Endothelial cell (in vitro differentiated cells): ENCODE results near the gene EXOC6. TPM values are rescaled to one million over a fixed set of nuclear protein-coding genes. Genes with fewer than 3 reads are reported as not detected.

Experiments
- DNase-seq: peaks from one replicate; pipeline ENCODE4 v3.0.0; 2021; ENCODE audit warnings: low spot score
- H3K27ac Mint-ChIP-seq: one replicate; pipeline ENCODE4 v1.8.0; 2021; ENCODE audit warnings: mixed read lengths, inconsistent platforms; ENCODE audit not compliant: unreplicated experiment
- H3K27me3 Mint-ChIP-seq: one replicate; pipeline ENCODE4 v1.8.0; 2021; ENCODE audit warnings: mild to moderate bottlenecking, moderate library complexity, mixed read lengths, inconsistent platforms; ENCODE audit not compliant: unreplicated experiment
- H3K36me3 Mint-ChIP-seq: one replicate; pipeline ENCODE4 v1.8.0; 2021; ENCODE audit warnings: mild to moderate bottlenecking, low read depth, mixed read lengths, inconsistent platforms; ENCODE audit not compliant: unreplicated experiment
- H3K4me1 Mint-ChIP-seq: one replicate; pipeline ENCODE4 v1.8.0; 2021; ENCODE audit warnings: mild to moderate bottlenecking, mixed read lengths, inconsistent platforms; ENCODE audit not compliant: unreplicated experiment
- H3K4me3 Mint-ChIP-seq: one replicate; pipeline ENCODE4 v1.8.0; 2021; ENCODE audit warnings: mild to moderate bottlenecking, mixed read lengths, inconsistent platforms; ENCODE audit not compliant: unreplicated experiment
- H3K9me3 Mint-ChIP-seq: one replicate; pipeline ENCODE4 v1.8.0; 2021; ENCODE audit warnings: mixed read lengths, inconsistent platforms; ENCODE audit not compliant: unreplicated experiment
- total RNA-seq: library from RNA; stranded (reverse); fragmentation: NEBNext Ultra II Directional; extraction: Animal tissue kit (Norgen Biotek cat#: 25700); gene quantifications from one replicate; pipeline ENCODE4 v1.2.1, GENCODE V29; 2021; ENCODE audit not compliant: unreplicated experiment
- TF ChIP-seq, protein P1 (sequence below): fragments of 200-600 bp; sonication (generic); IDR thresholded peaks from one replicate; pipeline ENCODE4 v1.5.0; 2021; ENCODE audit warnings: antibody characterized with exemption; ENCODE audit not compliant: unreplicated experiment

EXOC6 gene
- total RNA-seq, 1 donor from 2014 or later = 28.5 TPM

DNA sequence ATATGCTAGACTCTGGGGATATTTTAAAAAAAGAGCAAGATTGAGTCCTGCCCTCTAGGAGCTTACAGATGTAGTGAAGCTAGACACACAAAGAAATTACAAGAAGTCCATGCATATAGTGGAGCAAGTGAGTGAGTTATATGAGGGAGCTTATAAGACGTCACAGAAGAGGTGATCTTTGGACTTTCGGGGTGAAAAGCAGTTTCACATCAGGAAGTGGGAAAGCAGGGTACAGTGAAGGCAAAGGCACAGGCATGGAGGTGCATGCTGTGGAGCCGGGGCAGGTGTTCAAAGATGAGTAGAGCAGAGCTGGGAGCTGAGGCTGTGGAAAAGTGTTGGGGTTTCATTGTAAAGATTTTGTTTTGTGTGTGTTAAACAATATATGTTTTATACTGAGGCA lies 38.5 kb upstream of the EXOC6 start:
- no peak overlapping the region for H3K4me3 Mint-ChIP-seq
- peaks cover 7% of the 10 kb centered on the region for H3K36me3 Mint-ChIP-seq
- no peaks in the 10 kb centered on the region for H3K9me3 Mint-ChIP-seq
- DNase-seq = no peak
- H3K27ac Mint-ChIP-seq = no peak overlapping the region
- peaks cover 17% of the 10 kb centered on the region for H3K4me1 Mint-ChIP-seq
- TF ChIP-seq, protein P1, sequence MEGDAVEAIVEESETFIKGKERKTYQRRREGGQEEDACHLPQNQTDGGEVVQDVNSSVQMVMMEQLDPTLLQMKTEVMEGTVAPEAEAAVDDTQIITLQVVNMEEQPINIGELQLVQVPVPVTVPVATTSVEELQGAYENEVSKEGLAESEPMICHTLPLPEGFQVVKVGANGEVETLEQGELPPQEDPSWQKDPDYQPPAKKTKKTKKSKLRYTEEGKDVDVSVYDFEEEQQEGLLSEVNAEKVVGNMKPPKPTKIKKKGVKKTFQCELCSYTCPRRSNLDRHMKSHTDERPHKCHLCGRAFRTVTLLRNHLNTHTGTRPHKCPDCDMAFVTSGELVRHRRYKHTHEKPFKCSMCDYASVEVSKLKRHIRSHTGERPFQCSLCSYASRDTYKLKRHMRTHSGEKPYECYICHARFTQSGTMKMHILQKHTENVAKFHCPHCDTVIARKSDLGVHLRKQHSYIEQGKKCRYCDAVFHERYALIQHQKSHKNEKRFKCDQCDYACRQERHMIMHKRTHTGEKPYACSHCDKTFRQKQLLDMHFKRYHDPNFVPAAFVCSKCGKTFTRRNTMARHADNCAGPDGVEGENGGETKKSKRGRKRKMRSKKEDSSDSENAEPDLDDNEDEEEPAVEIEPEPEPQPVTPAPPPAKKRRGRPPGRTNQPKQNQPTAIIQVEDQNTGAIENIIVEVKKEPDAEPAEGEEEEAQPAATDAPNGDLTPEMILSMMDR = no peak
- peaks cover 2% of the 10 kb centered on the region for H3K27me3 Mint-ChIP-seq

DNA sequence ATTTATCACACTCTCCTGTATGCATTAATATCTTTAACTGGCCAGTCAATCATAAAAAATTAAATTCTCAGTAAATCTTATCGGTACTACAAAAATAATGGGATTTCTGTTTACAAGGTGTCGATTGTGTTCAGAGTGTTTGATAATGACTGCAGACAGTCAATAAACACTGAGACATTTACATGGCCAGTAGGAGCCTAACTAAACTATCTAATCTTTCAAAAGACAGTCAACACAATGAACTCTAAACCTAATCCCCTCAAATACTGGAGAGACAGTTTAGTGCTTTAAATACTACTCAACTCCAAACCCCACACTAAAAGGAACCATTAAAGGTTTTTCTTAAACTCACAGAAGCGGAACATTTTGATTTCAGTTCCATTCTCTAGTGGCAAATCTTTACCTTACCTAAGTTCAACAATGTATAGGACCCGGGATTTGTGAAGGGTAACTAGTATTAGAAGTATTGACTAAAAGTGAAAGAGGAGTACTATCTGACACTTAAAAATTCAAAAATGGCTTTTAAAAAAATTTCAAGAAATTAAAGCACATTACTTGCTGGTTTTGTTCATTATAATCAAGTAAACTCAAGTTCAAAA lies 37.3 kb upstream of the EXOC6 start:
- Mint-ChIP-seq H3K36me3 (peaks cover 7% of the 10 kb centered on the region), H3K27me3 (peaks cover 3% of the 10 kb centered on the region), H3K27ac (no peak overlapping the region), H3K4me1 (peaks cover 24% of the 10 kb centered on the region), H3K9me3 (no peaks in the 10 kb centered on the region), H3K4me3 (no peak overlapping the region)
- TF ChIP-seq, protein P1 = no peak
- DNase-seq = no peak

DNA sequence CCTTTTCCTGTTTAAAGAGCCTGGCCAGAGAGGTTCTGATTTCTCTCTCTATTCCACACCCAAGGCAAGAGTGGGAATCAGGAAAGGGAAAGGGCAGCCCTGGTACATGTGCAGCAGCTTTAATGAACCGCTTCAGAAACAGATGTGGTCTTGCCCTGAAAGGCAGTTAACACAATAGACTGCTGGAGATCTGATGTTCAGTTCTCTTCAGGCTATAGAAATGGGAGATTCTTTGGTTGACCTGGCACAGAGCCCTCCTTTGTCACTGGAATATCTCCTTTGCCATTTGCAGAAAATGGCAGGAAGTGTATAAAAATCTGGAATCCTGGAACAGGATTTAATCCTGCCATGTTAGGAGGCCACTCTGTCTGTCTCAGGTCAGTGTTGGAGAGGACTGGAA lies 36.3 kb upstream of the EXOC6 start:
- H3K27ac Mint-ChIP-seq = no peak overlapping the region
- no peaks in the 10 kb centered on the region for H3K9me3 Mint-ChIP-seq
- H3K4me1 Mint-ChIP-seq = peaks cover 28% of the 10 kb centered on the region
- H3K4me3 Mint-ChIP-seq = no peak overlapping the region
- H3K27me3 Mint-ChIP-seq = peaks cover 5% of the 10 kb centered on the region
- peaks cover 7% of the 10 kb centered on the region for H3K36me3 Mint-ChIP-seq
- no peak for DNase-seq
- TF ChIP-seq, protein P1 = no peak

DNA sequence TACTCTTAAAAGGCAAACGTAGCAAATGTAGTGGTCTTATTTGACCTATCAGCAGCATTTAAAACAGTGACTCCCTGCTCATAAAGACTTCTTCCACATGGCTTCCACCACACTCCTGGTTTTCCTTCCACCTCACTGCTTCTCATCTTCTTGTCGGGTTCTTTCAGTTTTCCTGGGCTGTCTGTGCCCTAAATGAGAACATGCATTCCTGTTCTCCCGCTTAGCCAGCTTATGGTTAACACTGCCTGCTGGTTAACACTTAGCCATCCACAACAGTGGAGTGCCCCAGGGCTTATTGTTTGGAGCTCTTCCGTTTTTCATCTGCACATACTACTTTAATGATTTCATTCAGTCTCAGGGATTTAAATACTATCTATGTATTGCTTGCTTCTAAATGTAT lies 34.3 kb upstream of the EXOC6 start:
- Mint-ChIP-seq H3K27ac (no peak overlapping the region), H3K36me3 (peaks cover 4% of the 10 kb centered on the region), H3K9me3 (no peaks in the 10 kb centered on the region), H3K4me3 (no peak overlapping the region), H3K4me1 (peaks cover 30% of the 10 kb centered on the region), H3K27me3 (peaks cover 7% of the 10 kb centered on the region)
- no peak for DNase-seq
- TF ChIP-seq, protein P1 = no peak

DNA sequence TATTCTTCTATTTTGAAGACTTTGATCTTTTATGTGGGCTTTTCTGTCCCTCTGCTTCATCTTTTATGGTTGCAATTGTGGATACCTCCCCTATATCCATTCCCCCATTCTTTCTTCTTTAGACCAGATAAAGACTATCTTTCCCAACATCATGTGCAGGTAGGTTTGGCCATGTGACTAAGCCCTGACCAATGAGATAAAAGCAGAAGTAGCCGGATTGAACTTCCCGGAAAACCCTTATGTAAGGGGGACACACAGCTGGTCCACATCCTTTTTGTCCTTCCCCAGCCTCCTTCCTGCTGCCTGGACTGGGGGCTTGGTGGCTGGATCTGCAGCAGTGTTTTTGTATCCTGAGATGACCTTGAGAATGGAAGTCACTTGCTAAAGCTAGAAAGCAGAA lies 33.5 kb upstream of the EXOC6 start:
- no peaks in the 10 kb centered on the region for H3K9me3 Mint-ChIP-seq
- TF ChIP-seq, protein P1 = no peak
- H3K4me3 Mint-ChIP-seq = no peak overlapping the region
- DNase-seq = no peak
- peaks cover 2% of the 10 kb centered on the region for H3K36me3 Mint-ChIP-seq
- peaks cover 29% of the 10 kb centered on the region for H3K4me1 Mint-ChIP-seq
- H3K27ac Mint-ChIP-seq = no peak overlapping the region
- H3K27me3 Mint-ChIP-seq = peaks cover 7% of the 10 kb centered on the region
